ENCODE measurements around the gene SCUBE1. TPM values are rescaled to one million over a fixed set of nuclear protein-coding genes. Genes with fewer than 3 reads are reported as not detected.

Gene SCUBE1
- total RNA-seq, 1 donor from 2014 or later, result 0.39 TPM

- intact Hi-C loops (cut with micrococcal nuclease), result no loop called here
These were observed 162.5 kb downstream of the SCUBE1 start for GRCh38 chr22:43180670-43181069.

- intact Hi-C loops (cut with micrococcal nuclease), result no loop called here
These were observed 163.3 kb downstream of the SCUBE1 start for GRCh38 chr22:43179911-43180195.

- intact Hi-C loops (cut with micrococcal nuclease), result no loop called here
These were observed 163.8 kb downstream of the SCUBE1 start for GRCh38 chr22:43179146-43179910.

- intact Hi-C loops (cut with micrococcal nuclease), result no loop called here
These were observed 165.7 kb downstream of the SCUBE1 start for GRCh38 chr22:43177479-43177878.

- intact Hi-C loops (cut with micrococcal nuclease), result no loop called here
These were observed 167.1 kb downstream of the SCUBE1 start for GRCh38 chr22:43176090-43176489.

GRCh38 chr22:43174941-43175531 is 168.1 kb downstream of the SCUBE1 start:
- intact Hi-C loops (cut with micrococcal nuclease), result no loop called here

- intact Hi-C loops (cut with micrococcal nuclease), result no loop called here
These were observed 169.0 kb downstream of the SCUBE1 start for GRCh38 chr22:43173976-43174720.

- intact Hi-C loops (cut with micrococcal nuclease), result no loop called here
These were observed 169.6 kb downstream of the SCUBE1 start for GRCh38 chr22:43173566-43173965.

- intact Hi-C loops (cut with micrococcal nuclease), result no loop called here
These were observed 171.0 kb downstream of the SCUBE1 start for GRCh38 chr22:43172191-43172590.

GRCh38 chr22:43171607-43172006 is 171.6 kb downstream of the SCUBE1 start:
- intact Hi-C loops (cut with micrococcal nuclease), result no loop called here

GRCh38 chr22:43171019-43171491 is 172.1 kb downstream of the SCUBE1 start:
- intact Hi-C loops (cut with micrococcal nuclease), result no loop called here

GRCh38 chr22:43170131-43170480 is 173.1 kb downstream of the SCUBE1 start:
- intact Hi-C loops (cut with micrococcal nuclease), result no loop called here

GRCh38 chr22:43169310-43170130 is 173.7 kb downstream of the SCUBE1 start:
- intact Hi-C loops (cut with micrococcal nuclease), result no loop called here

- intact Hi-C loops (cut with micrococcal nuclease), result no loop called here
These were observed 174.5 kb downstream of the SCUBE1 start for GRCh38 chr22:43168471-43169309.

GRCh38 chr22:43167001-43167589 is 176.1 kb downstream of the SCUBE1 start:
- intact Hi-C loops (cut with micrococcal nuclease), result no loop called here

- intact Hi-C loops (cut with micrococcal nuclease), result no loop called here
These were observed 176.8 kb downstream of the SCUBE1 start for GRCh38 chr22:43166132-43166930.

GRCh38 chr22:43164636-43165035 is 178.5 kb downstream of the SCUBE1 start:
- intact Hi-C loops (cut with micrococcal nuclease), result no loop called here

- intact Hi-C loops (cut with micrococcal nuclease), result no loop called here
These were observed 179.9 kb downstream of the SCUBE1 start for GRCh38 chr22:43163241-43163795.
